Measurements from ENCODE around the gene RBMX2. TPM values are rescaled to one million over a fixed set of nuclear protein-coding genes. Genes with fewer than 3 reads are reported as not detected.

Gene RBMX2
- polyA plus RNA-seq, 3 donors, result 11.9 to 15.0 (median 13.1) TPM

- Histone ChIP-seq H2AFZ (ENCODE audit: insufficient read depth, low read depth, low read length, poor library complexity, severe bottlenecking) (no peak overlapping the region), H3K79me2 (ENCODE audit: insufficient read depth, low read length) (no peaks in the 10 kb centered on the region), H4K20me1 (ENCODE audit: insufficient read depth, low read length) (no peaks in the 10 kb centered on the region), H3K4me1 (ENCODE audit: control insufficient read depth in 1 of 2, insufficient read depth in 2 of 2, low read length in 2 of 2) (peaks cover 5 to 6% of the 10 kb centered on the region in 2 donors), H3K27me3 (ENCODE audit: control insufficient read depth in 2 of 2, insufficient read depth in 2 of 2, low read length in 2 of 2) (no peaks in the 10 kb centered on the region), H3K36me3 (replicated peaks in 1 of 2; ENCODE audit: control insufficient read depth in 1 of 2, insufficient read depth in 2 of 2, low read length in 2 of 2) (peaks cover 24 to 31% of the 10 kb centered on the region in 2 donors), H3K4me3 (replicated peaks in 1 of 3; ENCODE audit: low read depth in 2 of 3, low read length in 3 of 3) (no peak overlapping the region), H3K4me2 (replicated peaks; ENCODE audit: extremely low read depth, low read length, poor library complexity, severe bottlenecking) (no peak overlapping the region), H3K9me3 (replicated peaks in 1 of 2; ENCODE audit: control insufficient read depth in 1 of 2, insufficient read depth in 1 of 2, low read length in 2 of 2) (no peaks in the 10 kb centered on the region), H3K27ac (ENCODE audit: low read depth in 1 of 2, low read length in 2 of 2) (no peak overlapping the region), H3K9ac (ENCODE audit: insufficient read depth, low read length, poor library complexity, severe bottlenecking) (no peak overlapping the region)
- peak overlapping the region in 1 of 7 donors; percentile 84 for H3K27ac Mint-ChIP-seq
- H3K27me3 Mint-ChIP-seq (ENCODE audit: low read depth in 3 of 3), result peaks cover 0 to 2% (median 2%) of the 10 kb centered on the region in 3 donors
- no peak for DNase-seq
- no peak for TF ChIP-seq CTCF (IDR thresholded peaks at IDR 0.05)
- intact Hi-C loops (cut with micrococcal nuclease), result no loop called here
- WGBS (ENCODE audit: insufficient coverage), result no CpG with 5 or more reads among the region's 5 CpGs
- H3K4me3 Mint-ChIP-seq, result no peak overlapping the region
- peaks cover 4% of the 10 kb centered on the region for H3K4me1 Mint-ChIP-seq
- no peaks in the 10 kb centered on the region for H3K9me3 Mint-ChIP-seq
- peaks cover 23 to 37% of the 10 kb centered on the region in 2 donors for H3K36me3 Mint-ChIP-seq
These were observed 13.0 kb downstream of the RBMX2 start for GRCh38 chrX:130414800-130415199.

GRCh38 chrX:130415201-130415600 lies 13.4 kb downstream of the RBMX2 start:
- TF ChIP-seq CTCF (IDR thresholded peaks at IDR 0.05), result no peak
- H4K20me1 ChIP-seq (ENCODE audit: insufficient read depth, low read length), result no peaks in the 10 kb centered on the region
- peaks cover 20 to 27% of the 10 kb centered on the region in 2 donors for H3K36me3 ChIP-seq (replicated peaks in 1 of 2; ENCODE audit: control insufficient read depth in 1 of 2, insufficient read depth in 2 of 2, low read length in 2 of 2)
- no peak for DNase-seq
- peaks cover 0 to 2% (median 2%) of the 10 kb centered on the region in 3 donors for H3K27me3 Mint-ChIP-seq (ENCODE audit: low read depth in 3 of 3)
- peaks cover 5 to 6% of the 10 kb centered on the region in 2 donors for H3K4me1 ChIP-seq (ENCODE audit: control insufficient read depth in 1 of 2, insufficient read depth in 2 of 2, low read length in 2 of 2)
- H3K4me2 ChIP-seq (replicated peaks; ENCODE audit: extremely low read depth, low read length, poor library complexity, severe bottlenecking), result no peak overlapping the region
- no peak overlapping the region for H3K4me3 Mint-ChIP-seq
- WGBS (ENCODE audit: insufficient coverage), result no CpG with 5 or more reads among the region's 7 CpGs
- intact Hi-C loops (cut with micrococcal nuclease), result no loop called here
- no peaks in the 10 kb centered on the region for H3K9me3 ChIP-seq (replicated peaks in 1 of 2; ENCODE audit: control insufficient read depth in 1 of 2, insufficient read depth in 1 of 2, low read length in 2 of 2)
- H3K4me1 Mint-ChIP-seq, result peaks cover 4% of the 10 kb centered on the region
- no peaks in the 10 kb centered on the region for H3K9me3 Mint-ChIP-seq
- H3K9ac ChIP-seq (ENCODE audit: insufficient read depth, low read length, poor library complexity, severe bottlenecking), result no peak overlapping the region
- no peak overlapping the region for H3K27ac ChIP-seq (ENCODE audit: low read depth in 1 of 2, low read length in 2 of 2)
- no peaks in the 10 kb centered on the region for H3K79me2 ChIP-seq (ENCODE audit: insufficient read depth, low read length)
- no peak overlapping the region for H3K27ac Mint-ChIP-seq
- no peaks in the 10 kb centered on the region for H3K27me3 ChIP-seq (ENCODE audit: control insufficient read depth in 2 of 2, insufficient read depth in 2 of 2, low read length in 2 of 2)
- H3K36me3 Mint-ChIP-seq, result peaks cover 21 to 33% of the 10 kb centered on the region in 2 donors
- no peak overlapping the region for H2AFZ ChIP-seq (ENCODE audit: insufficient read depth, low read depth, low read length, poor library complexity, severe bottlenecking)
- no peak overlapping the region for H3K4me3 ChIP-seq (replicated peaks in 1 of 3; ENCODE audit: low read depth in 2 of 3, low read length in 3 of 3)

Data from CD14-positive monocyte (primary cell).